ENCODE results near the gene GOLM1. TPM values are rescaled to one million over a fixed set of nuclear protein-coding genes. Genes with fewer than 3 reads are reported as not detected.
A peak's percentile ranks its signal among the peaks of the same experiment; 100 is the strongest.

GOLM1 gene
- total RNA-seq, 1 experiment from 2014 or later, result 75.1 TPM

DNA sequence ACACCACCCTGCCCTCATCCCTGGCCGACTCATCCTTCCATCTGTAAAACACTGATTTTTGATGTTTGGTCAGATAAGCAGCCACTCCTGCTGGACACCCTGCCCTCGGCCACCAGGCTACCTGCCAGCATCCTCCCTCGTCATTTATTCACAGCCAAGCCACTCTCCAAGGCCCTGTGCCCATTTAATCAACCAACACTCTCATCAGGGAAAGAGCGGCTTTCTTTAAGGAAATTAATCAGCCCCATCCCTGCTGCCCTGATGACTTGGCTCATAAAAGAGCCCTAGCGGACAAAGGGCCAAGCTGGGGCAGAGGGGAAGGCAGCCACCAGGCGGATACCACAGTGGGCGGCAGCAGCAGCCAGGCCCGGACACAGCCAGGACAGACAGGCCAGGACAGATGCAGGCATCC is 52.4 kb downstream of the GOLM1 start:
- peak overlapping the region; percentile 41; the same call in 1 of the 2 replicates for H3K27ac Mint-ChIP-seq
- CTCF ChIA-PET, result interaction anchor here (0.6 to 1.6 kb wide), 3 partner anchors 140 to 239 kb away, joined by 3 to 5 read pairs (median 3); no protein-coding TSS in a partner anchor
- TF ChIP-seq, protein P1, sequence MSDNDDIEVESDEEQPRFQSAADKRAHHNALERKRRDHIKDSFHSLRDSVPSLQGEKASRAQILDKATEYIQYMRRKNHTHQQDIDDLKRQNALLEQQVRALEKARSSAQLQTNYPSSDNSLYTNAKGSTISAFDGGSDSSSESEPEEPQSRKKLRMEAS (CRISPR knock-in tag; IDR thresholded peaks at IDR 0.05), result no peak
- TF ChIP-seq TCF7 (CRISPR knock-in tag; IDR thresholded peaks at IDR 0.05; ENCODE audit: low read depth) (no peak), ZNF121 (CRISPR knock-in tag; IDR thresholded peaks at IDR 0.05) (no peak), CREM (CRISPR knock-in tag; IDR thresholded peaks at IDR 0.05) (no peak), GTF2I (CRISPR knock-in tag; conservative IDR thresholded peaks at IDR 0.05) (no peak), FOXK1 (CRISPR knock-in tag; IDR thresholded peaks at IDR 0.05) (no peak), IRF2 (CRISPR knock-in tag; IDR thresholded peaks at IDR 0.05; ENCODE audit: borderline replicate concordance, low read depth) (no peak), HMGA2 (CRISPR knock-in tag; IDR thresholded peaks at IDR 0.05) (no peak), ZNF317 (CRISPR knock-in tag; IDR thresholded peaks at IDR 0.05; ENCODE audit: borderline replicate concordance, low read depth) (no peak), NFATC4 (CRISPR knock-in tag; IDR thresholded peaks at IDR 0.05) (no peak), KAT7 (CRISPR knock-in tag; IDR thresholded peaks at IDR 0.05; ENCODE audit: borderline replicate concordance) (no peak), CTCF (IDR thresholded peaks at IDR 0.05) (no peak), ATF6 (CRISPR knock-in tag; IDR thresholded peaks at IDR 0.05) (no peak), CBFB (CRISPR knock-in tag; IDR thresholded peaks at IDR 0.05; ENCODE audit: low read depth) (no peak), ZNF416 (CRISPR knock-in tag; IDR thresholded peaks at IDR 0.05) (no peak), SMAD4 (CRISPR knock-in tag; IDR thresholded peaks at IDR 0.05) (no peak), USF2 (CRISPR knock-in tag; IDR thresholded peaks at IDR 0.05) (no peak), AFF4 (CRISPR knock-in tag; IDR thresholded peaks at IDR 0.05; ENCODE audit: borderline replicate concordance) (no peak)
- TF ChIP-seq, protein P2, sequence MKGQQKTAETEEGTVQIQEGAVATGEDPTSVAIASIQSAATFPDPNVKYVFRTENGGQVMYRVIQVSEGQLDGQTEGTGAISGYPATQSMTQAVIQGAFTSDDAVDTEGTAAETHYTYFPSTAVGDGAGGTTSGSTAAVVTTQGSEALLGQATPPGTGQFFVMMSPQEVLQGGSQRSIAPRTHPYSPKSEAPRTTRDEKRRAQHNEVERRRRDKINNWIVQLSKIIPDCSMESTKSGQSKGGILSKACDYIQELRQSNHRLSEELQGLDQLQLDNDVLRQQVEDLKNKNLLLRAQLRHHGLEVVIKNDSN (CRISPR knock-in tag; IDR thresholded peaks at IDR 0.05), result no peak
- peaks cover 4% of the 10 kb centered on the region; the same call in 1 of the 2 replicates for H3K9me3 Mint-ChIP-seq
- ATAC-seq, result peak; percentile 39; the same call in 1 of the 2 replicates
- POLR2A ChIA-PET, result interaction anchor here (1.1 kb wide), 1 partner anchor 147 kb away, joined by 13 read pairs; no protein-coding TSS in a partner anchor
- H3K4me1 Mint-ChIP-seq, result 0 out of 2 replicates have a peak, but pooled peaks cover 3% of the 10 kb centered on the region
- no peak for DNase-seq (ENCODE audit: low spot score)
- no peaks in the 10 kb centered on the region for H3K27me3 Mint-ChIP-seq (ENCODE audit: low read depth)
- H3K36me3 Mint-ChIP-seq, result peaks cover 11% of the 10 kb centered on the region
- H3K4me3 Mint-ChIP-seq, result no peak overlapping the region
